Measurements from ENCODE around the gene SCAF4. TPM values are rescaled to one million over a fixed set of nuclear protein-coding genes. Genes with fewer than 3 reads are reported as not detected.

The SCAF4 gene
- total and polyA plus RNA-seq, 9 of the 15 experiments (the other 6 are each of a cell fraction or from before 2014, with no cell fraction given) = 2.3 to 55.7 (median 17.2) TPM

- H2AFZ ChIP-seq (ENCODE audit: low read depth, low read length) = no peak overlapping the region
- H3K27me3 ChIP-seq (ENCODE audit: control insufficient read depth in 2 of 2, insufficient read depth in 2 of 2, low read length in 2 of 2) = no peaks in the 10 kb centered on the region
- no peaks in the 10 kb centered on the region for H3K9me1 ChIP-seq (ENCODE audit: control insufficient read depth, insufficient read depth, low read length)
- no peak overlapping the region for H3K4me3 ChIP-seq
- intact Hi-C loops (cut with micrococcal nuclease) = no loop called here
- POLR2A ChIA-PET = no interaction called here
- H3K27ac ChIP-seq (ENCODE audit: extremely low read depth, low read depth, low read length) = no peak overlapping the region
- ATAC-seq = no peak
- H3K9ac ChIP-seq (ENCODE audit: insufficient read depth in 1 of 2, low read depth in 2 of 2, low read length in 2 of 2) = no peak overlapping the region
- 0 out of 2 replicates have a peak, but pooled peaks have one; percentile 19 for TF ChIP-seq ZNF316 (IDR thresholded peaks at IDR 0.05)
- no peak for TF ChIP-seq HNRNPK (IDR thresholded peaks at IDR 0.05; ENCODE audit: low read depth, low read length, poor library complexity, severe bottlenecking)
- no peaks in the 10 kb centered on the region for H3K79me2 ChIP-seq (ENCODE audit: control insufficient read depth, insufficient read depth, low read length)
- H4K20me1 ChIP-seq (replicated peaks; ENCODE audit: control insufficient read depth, insufficient read depth, low read length) = no peaks in the 10 kb centered on the region
- BruUV-seq (replicated peaks) = no TSS peak
- no peak overlapping the region for H3K4me2 ChIP-seq (ENCODE audit: insufficient read depth, low read length)
- in situ Hi-C loops (cut with MboI) = no loop called here
- CTCF ChIA-PET (ENCODE audit: low intra/inter-chr PET ratio) = no interaction called here
- no peak for FAIRE-seq
- no peaks in the 10 kb centered on the region for H3K9me3 ChIP-seq (replicated peaks; ENCODE audit: control insufficient read depth, insufficient read depth, low read depth, low read length)
- H3K36me3 ChIP-seq (ENCODE audit: control insufficient read depth, insufficient read depth, low read length) = no peaks in the 10 kb centered on the region
- DNase-seq (ENCODE audit: extremely low read depth in 1 of 4, low spot score in 3 of 4) = no peak
- H3K4me1 ChIP-seq (replicated peaks in 1 of 2; ENCODE audit: control insufficient read depth in 2 of 2, insufficient read depth in 2 of 2, low read length in 2 of 2) = peaks cover 0 to 5% of the 10 kb centered on the region in 2 experiments; a peak in 2 of 5 replicates
- 38% methylated on average over 3 of the region's 3 CpGs for WGBS (ENCODE audit: insufficient coverage, low coverage, missing lambda C conversion rate)
These were observed 81.0 kb downstream of the SCAF4 start for GRCh38 chr21:31650930-31651329.

GRCh38 chr21:31647650-31648049, 84.3 kb downstream of the SCAF4 start:
- H3K4me3 ChIP-seq = no peak overlapping the region
- DNase-seq (ENCODE audit: extremely low read depth in 1 of 4, low spot score in 3 of 4) (no peak), FAIRE-seq (no peak), ATAC-seq (no peak)
- H3K79me2 ChIP-seq (ENCODE audit: control insufficient read depth, insufficient read depth, low read length) = no peaks in the 10 kb centered on the region
- H3K27me3 ChIP-seq (ENCODE audit: control insufficient read depth in 2 of 2, insufficient read depth in 2 of 2, low read length in 2 of 2) = no peaks in the 10 kb centered on the region
- H3K9me3 ChIP-seq (replicated peaks; ENCODE audit: control insufficient read depth, insufficient read depth, low read depth, low read length) = no peaks in the 10 kb centered on the region
- H3K4me2 ChIP-seq (ENCODE audit: insufficient read depth, low read length) = no peak overlapping the region
- 54% methylated on average over 3 of the region's 3 CpGs for WGBS (ENCODE audit: insufficient coverage, low coverage, missing lambda C conversion rate)
- ChIA-PET POLR2A (interaction anchor here (0.9 kb wide), 1 partner anchor 14 kb away, joined by 4 read pairs; no protein-coding TSS in a partner anchor), CTCF (ENCODE audit: low intra/inter-chr PET ratio) (no interaction called here)
- in situ Hi-C loops (cut with MboI) (no loop called here), intact Hi-C loops (cut with micrococcal nuclease) (no loop called here)
- no peaks in the 10 kb centered on the region for H3K9me1 ChIP-seq (ENCODE audit: control insufficient read depth, insufficient read depth, low read length)
- H2AFZ ChIP-seq (ENCODE audit: low read depth, low read length) = no peak overlapping the region
- H3K36me3 ChIP-seq (ENCODE audit: control insufficient read depth, insufficient read depth, low read length) = no peaks in the 10 kb centered on the region
- H3K4me1 ChIP-seq (replicated peaks in 1 of 2; ENCODE audit: control insufficient read depth in 2 of 2, insufficient read depth in 2 of 2, low read length in 2 of 2) = peaks cover 0 to 8% of the 10 kb centered on the region in 2 experiments; a peak in 2 of 5 replicates
- BruUV-seq (replicated peaks) = no TSS peak
- H4K20me1 ChIP-seq (replicated peaks; ENCODE audit: control insufficient read depth, insufficient read depth, low read length) = no peaks in the 10 kb centered on the region
- H3K27ac ChIP-seq (ENCODE audit: extremely low read depth, low read depth, low read length) = no peak overlapping the region
- H3K9ac ChIP-seq (ENCODE audit: insufficient read depth in 1 of 2, low read depth in 2 of 2, low read length in 2 of 2) = no peak overlapping the region
- TF ChIP-seq SAFB2 (IDR thresholded peaks at IDR 0.05; ENCODE audit: borderline replicate concordance, low read depth, low read length, severe bottlenecking) (no peak), ZNF695 (CRISPR knock-in tag; IDR thresholded peaks at IDR 0.05) (no peak), ZNF23 (CRISPR knock-in tag; IDR thresholded peaks at IDR 0.05) (no peak), WHSC1 (IDR thresholded peaks at IDR 0.05; ENCODE audit: low read length) (no peak), FOXA1 (IDR thresholded peaks at IDR 0.05; ENCODE audit: borderline replicate concordance) (no peak), ARID4B (CRISPR knock-in tag; IDR thresholded peaks at IDR 0.05) (no peak), ZNF77 (CRISPR knock-in tag; IDR thresholded peaks at IDR 0.05) (no peak), CBX3 (IDR thresholded peaks at IDR 0.05; ENCODE audit: borderline replicate concordance in 1 of 2, low read length in 2 of 2) (no peak), MLLT1 (IDR thresholded peaks at IDR 0.05) (no peak), LEF1 (IDR thresholded peaks at IDR 0.05) (no peak)

Data from K562 (cell line).